CD14-positive monocyte (primary cell): Measurements from ENCODE around the gene LRRC47. TPM values are rescaled to one million over a fixed set of nuclear protein-coding genes. Genes with fewer than 3 reads are reported as not detected.

Source experiments
- DNase-seq, 3 donors: peaks; one replicate each; pipeline ENCODE4 v3.0.0-alpha.2; 2011 to 2022
- H2AFZ ChIP-seq: 2 replicates; pipeline ENCODE4 v1.6.0; 2012; ENCODE audit warnings: mild to moderate bottlenecking, low read depth, low read length, inconsistent platforms; ENCODE audit not compliant: insufficient read depth, poor library complexity, severe bottlenecking
- H3K27ac ChIP-seq, 2 donors: 1 replicate in 1 of 2; 2 replicates in 1 of 2; pipeline ENCODE4 v1.5.1; 2012 to 2013; ENCODE audit warnings: low read length in 2 of 2, control low read depth in 1 of 2, inconsistent platforms in 1 of 2, low read depth in 1 of 2, mild to moderate bottlenecking in 1 of 2
- H3K27me3 ChIP-seq, 2 donors: one replicate each; pipeline versions ENCODE4 v1.6.0 to v1.6.1; 2011 to 2013; ENCODE audit warnings: low read length in 2 of 2; ENCODE audit not compliant: control insufficient read depth in 2 of 2, insufficient read depth in 2 of 2
- H3K36me3 ChIP-seq, 2 donors: replicated peaks in 1 of 2; 1 replicate in 1 of 2; 2 replicates in 1 of 2; pipeline versions ENCODE4 v1.5.1 to v1.6.1; 2012 to 2013; ENCODE audit warnings: low read length in 2 of 2, control low read depth in 1 of 2, inconsistent platforms in 1 of 2, mild to moderate bottlenecking in 1 of 2; ENCODE audit not compliant: insufficient read depth in 2 of 2, control insufficient read depth in 1 of 2
- H3K4me1 ChIP-seq, 2 donors: 1 replicate in 1 of 2; 2 replicates in 1 of 2; pipeline versions ENCODE4 v1.5.1 to v1.6.1; 2012 to 2013; ENCODE audit warnings: low read length in 2 of 2, control low read depth in 1 of 2, inconsistent platforms in 1 of 2, mild to moderate bottlenecking in 1 of 2, moderate library complexity in 1 of 2; ENCODE audit not compliant: insufficient read depth in 2 of 2, control insufficient read depth in 1 of 2
- H3K4me2 ChIP-seq: replicated peaks from 2 replicates; pipeline ENCODE3; 2012; ENCODE audit warnings: low read length, moderate library complexity, mild to moderate bottlenecking; ENCODE audit not compliant: poor library complexity, severe bottlenecking; ENCODE audit errors: extremely low read depth
- H3K4me3 ChIP-seq, 3 experiments: fragments of 200-600 bp in 1 of 3; sonication (generic) in 1 of 3; replicated peaks in 1 of 3; 1 replicate in 2 of 3; 2 replicates in 1 of 3; pipeline ENCODE4 v1.5.1; 2011 to 2013; ENCODE audit warnings: low read length in 3 of 3, mild to moderate bottlenecking in 3 of 3, control low read depth in 2 of 3, low read depth in 2 of 3, inconsistent platforms in 1 of 3, moderate library complexity in 1 of 3
- H3K79me2 ChIP-seq: 2 replicates; pipeline ENCODE4 v1.6.0; 2012; ENCODE audit warnings: mild to moderate bottlenecking, control low read depth, inconsistent platforms, low read length, moderate library complexity; ENCODE audit not compliant: insufficient read depth
- H3K9ac ChIP-seq: 2 replicates; pipeline ENCODE4 v1.6.0; 2017; ENCODE audit warnings: low read length, mild to moderate bottlenecking; ENCODE audit not compliant: insufficient read depth, poor library complexity, severe bottlenecking
- H3K9me3 ChIP-seq, 2 donors: replicated peaks in 1 of 2; 1 replicate in 1 of 2; 2 replicates in 1 of 2; pipeline versions ENCODE4 v1.5.1 to v1.6.1; 2012 to 2013; ENCODE audit warnings: low read length in 2 of 2, control low read depth in 1 of 2; ENCODE audit not compliant: control insufficient read depth in 1 of 2, insufficient read depth in 1 of 2
- H4K20me1 ChIP-seq: 2 replicates; pipeline ENCODE4 v1.6.0; 2012; ENCODE audit warnings: mild to moderate bottlenecking, low read length, control low read depth, moderate library complexity; ENCODE audit not compliant: insufficient read depth
- H3K27ac Mint-ChIP-seq, 7 donors: one replicate each; pipeline ENCODE4 v1.8.0; 2020; ENCODE audit warnings: mild to moderate bottlenecking in 7 of 7, mixed read lengths in 7 of 7, moderate library complexity in 6 of 7, inconsistent platforms in 2 of 7
- H3K27me3 Mint-ChIP-seq, 3 donors: one replicate each; pipeline ENCODE4 v1.8.0; 2021 to 2022; ENCODE audit warnings: low read depth in 3 of 3, mild to moderate bottlenecking in 3 of 3, mixed read lengths in 3 of 3, moderate library complexity in 3 of 3, inconsistent platforms in 1 of 3
- H3K36me3 Mint-ChIP-seq, 2 donors: one replicate each; pipeline ENCODE4 v1.8.0; 2020; ENCODE audit warnings: mixed read lengths in 2 of 2, inconsistent platforms in 1 of 2, mild to moderate bottlenecking in 1 of 2
- H3K4me1 Mint-ChIP-seq: one replicate; pipeline ENCODE4 v1.8.0; 2020; ENCODE audit warnings: mild to moderate bottlenecking, mixed read lengths
- H3K4me3 Mint-ChIP-seq, 2 donors: one replicate each; pipeline ENCODE4 v1.8.0; 2020; ENCODE audit warnings: mild to moderate bottlenecking in 2 of 2, mixed read lengths in 2 of 2, moderate library complexity in 1 of 2
- H3K9me3 Mint-ChIP-seq, 7 donors: one replicate each; pipeline ENCODE4 v1.8.0; 2020 to 2022; ENCODE audit warnings: mixed read lengths in 7 of 7, mild to moderate bottlenecking in 6 of 7, moderate library complexity in 6 of 7, inconsistent platforms in 2 of 7
- WGBS: methylation state at CpG from one replicate; pipeline ENCODE4 v1.1.5; 2013; ENCODE audit warnings: missing lambda C conversion rate; ENCODE audit not compliant: insufficient coverage; 5-methylcytosine and 5-hydroxymethylcytosine counted together
- intact Hi-C, 2 donors: fragments of 100-400 bp; cut with micrococcal nuclease; formaldehyde crosslinking; loops; one replicate each; pipeline versions ENCODE4 v1.15.0 to v1.15.1; 2023
- polyA plus RNA-seq, 3 donors: library from polyadenylated mRNA; depleted of rRNA in 1 of 3; unstranded in 2 of 3; stranded (reverse) in 1 of 3; fragments of 300-500 nt in 2 of 3; fragments of >200 nt in 1 of 3; fragmentation: Illumina TruSeq in 2 of 3; gene quantifications; 1 replicate in 2 of 3; 2 replicates in 1 of 3; pipeline ENCODE4 v1.2.3, GENCODE V29; 2012 to 2021
- TF ChIP-seq, protein P1 (sequence below): fragments of 200-600 bp; IDR thresholded peaks from one replicate; pipeline ENCODE4 v1.8.0; 2022; ENCODE audit warnings: antibody characterized with exemption, mild to moderate bottlenecking

LRRC47 gene
- polyA plus RNA-seq, 3 donors, result 17.8 to 24.8 (median 18.0) TPM

DNA sequence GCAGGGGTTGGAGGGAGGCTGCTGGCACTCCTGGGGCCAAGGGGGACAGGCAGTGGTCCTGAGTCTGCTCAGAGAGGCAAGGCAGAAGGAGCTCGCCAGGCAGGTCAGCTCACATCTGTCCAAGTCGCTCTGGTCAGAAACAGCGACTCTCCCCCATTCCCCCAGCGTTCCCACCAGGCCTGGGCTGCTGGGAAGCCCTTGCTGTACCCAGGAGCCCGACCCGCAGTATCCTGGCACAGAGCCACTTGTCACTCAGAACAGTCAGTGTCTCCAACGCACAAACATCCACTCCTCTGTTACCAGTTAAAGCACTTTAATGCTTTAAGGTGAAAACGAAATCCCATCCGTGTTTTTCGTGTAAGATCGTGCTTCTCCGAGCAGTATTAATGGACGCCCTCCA is 60.6 kb downstream of the LRRC47 start:
- 95% methylated on average over 6 of the region's 13 CpGs for WGBS
- peaks cover 2 to 8% (median 2%) of the 10 kb centered on the region in 3 donors for H3K27me3 Mint-ChIP-seq
- no peak overlapping the region for H3K27ac ChIP-seq
- H3K27ac Mint-ChIP-seq, result peak overlapping the region in 1 of 7 donors; percentile 21
- H3K9me3 Mint-ChIP-seq, result no peaks in the 10 kb centered on the region
- H3K36me3 Mint-ChIP-seq, result peaks cover 16 to 20% of the 10 kb centered on the region in 2 donors
- no peaks in the 10 kb centered on the region for H3K79me2 ChIP-seq
- H3K4me1 ChIP-seq, result no peaks in the 10 kb centered on the region
- H4K20me1 ChIP-seq, result no peaks in the 10 kb centered on the region
- peaks cover 7 to 39% of the 10 kb centered on the region in 2 donors for H3K36me3 ChIP-seq
- H3K4me2 ChIP-seq, result no peak overlapping the region
- no peak overlapping the region for H3K4me3 Mint-ChIP-seq
- no peaks in the 10 kb centered on the region for H3K27me3 ChIP-seq
- no peak for DNase-seq
- TF ChIP-seq, protein P1, sequence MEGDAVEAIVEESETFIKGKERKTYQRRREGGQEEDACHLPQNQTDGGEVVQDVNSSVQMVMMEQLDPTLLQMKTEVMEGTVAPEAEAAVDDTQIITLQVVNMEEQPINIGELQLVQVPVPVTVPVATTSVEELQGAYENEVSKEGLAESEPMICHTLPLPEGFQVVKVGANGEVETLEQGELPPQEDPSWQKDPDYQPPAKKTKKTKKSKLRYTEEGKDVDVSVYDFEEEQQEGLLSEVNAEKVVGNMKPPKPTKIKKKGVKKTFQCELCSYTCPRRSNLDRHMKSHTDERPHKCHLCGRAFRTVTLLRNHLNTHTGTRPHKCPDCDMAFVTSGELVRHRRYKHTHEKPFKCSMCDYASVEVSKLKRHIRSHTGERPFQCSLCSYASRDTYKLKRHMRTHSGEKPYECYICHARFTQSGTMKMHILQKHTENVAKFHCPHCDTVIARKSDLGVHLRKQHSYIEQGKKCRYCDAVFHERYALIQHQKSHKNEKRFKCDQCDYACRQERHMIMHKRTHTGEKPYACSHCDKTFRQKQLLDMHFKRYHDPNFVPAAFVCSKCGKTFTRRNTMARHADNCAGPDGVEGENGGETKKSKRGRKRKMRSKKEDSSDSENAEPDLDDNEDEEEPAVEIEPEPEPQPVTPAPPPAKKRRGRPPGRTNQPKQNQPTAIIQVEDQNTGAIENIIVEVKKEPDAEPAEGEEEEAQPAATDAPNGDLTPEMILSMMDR, result no peak
- no peak overlapping the region for H3K9ac ChIP-seq
- no peak overlapping the region for H2AFZ ChIP-seq
- H3K4me3 ChIP-seq, result no peak overlapping the region
- H3K9me3 ChIP-seq, result no peaks in the 10 kb centered on the region
- no peaks in the 10 kb centered on the region for H3K4me1 Mint-ChIP-seq
- intact Hi-C loops, result no loop called here

DNA sequence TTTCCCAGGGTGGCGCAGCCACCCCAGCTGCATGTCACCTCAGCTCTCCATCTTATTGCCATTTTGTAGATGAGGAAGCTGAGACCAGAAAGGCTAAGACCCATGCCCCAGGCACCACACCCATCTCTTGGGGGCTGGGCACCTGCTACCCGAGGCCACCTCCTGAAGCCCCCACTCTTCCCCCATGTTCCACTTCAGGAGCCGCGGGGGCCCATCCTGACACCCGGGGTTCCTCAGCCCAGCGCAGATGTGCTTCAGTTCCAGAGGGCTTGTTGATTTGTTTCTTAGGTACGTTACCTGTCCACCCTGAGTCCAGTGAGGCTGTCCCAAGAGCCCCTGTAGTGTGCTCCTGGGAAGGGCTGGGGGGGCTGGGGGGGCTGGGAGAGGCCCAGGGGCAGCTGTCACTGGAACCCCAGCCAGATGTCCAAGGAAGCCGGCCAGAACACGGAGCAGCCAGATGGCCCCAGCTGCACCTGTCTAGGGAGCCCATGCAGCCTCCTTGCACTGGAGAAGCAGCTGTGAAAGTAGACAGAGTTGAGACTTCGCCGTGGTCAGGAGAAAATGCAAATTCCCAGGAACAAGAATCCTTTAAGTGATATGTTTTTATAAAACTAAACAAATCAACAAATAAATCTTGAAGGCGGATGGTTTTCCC is 61.1 kb downstream of the LRRC47 start:
- H3K79me2 ChIP-seq, result no peaks in the 10 kb centered on the region
- no peak overlapping the region for H2AFZ ChIP-seq
- intact Hi-C loops, result no loop called here
- no peak overlapping the region for H3K4me2 ChIP-seq
- Mint-ChIP-seq H3K9me3 (no peaks in the 10 kb centered on the region), H3K36me3 (peaks cover 15 to 20% of the 10 kb centered on the region in 2 donors), H3K27ac (no peak overlapping the region), H3K27me3 (peaks cover 2 to 8% (median 2%) of the 10 kb centered on the region in 3 donors), H3K4me1 (no peaks in the 10 kb centered on the region), H3K4me3 (no peak overlapping the region)
- TF ChIP-seq, protein P1, result no peak
- WGBS, result 95% methylated on average over 4 of the region's 12 CpGs
- no peak overlapping the region for H3K4me3 ChIP-seq
- no peak overlapping the region for H3K9ac ChIP-seq
- no peaks in the 10 kb centered on the region for H3K9me3 ChIP-seq
- H4K20me1 ChIP-seq, result no peaks in the 10 kb centered on the region
- H3K27me3 ChIP-seq, result no peaks in the 10 kb centered on the region
- no peak overlapping the region for H3K27ac ChIP-seq
- no peak for DNase-seq
- H3K4me1 ChIP-seq, result no peaks in the 10 kb centered on the region
- H3K36me3 ChIP-seq, result peaks cover 7 to 36% of the 10 kb centered on the region in 2 donors
